GM23338 (cell line): ENCODE data around the gene TRIM34. TPM values are rescaled to one million over a fixed set of nuclear protein-coding genes. Genes with fewer than 3 reads are reported as not detected.
A peak's percentile ranks its signal among the peaks of the same experiment; 100 is the strongest.

Source experiments
- ATAC-seq: fragments of 200-7000 bp; cut with Tn5 transposase; 3 replicates; pipeline ENCODE4 v1.9.1; 2020
- DNase-seq: peaks from one replicate; pipeline ENCODE4 v3.0.0-alpha.2; 2015; ENCODE audit warnings: low spot score
- H2AFZ ChIP-seq: fragments of 200-600 bp; sonication (generic); 2 replicates; pipeline ENCODE4 v1.8.0; 2016; ENCODE audit warnings: antibody characterized with exemption, mild to moderate bottlenecking, moderate library complexity
- H3F3A ChIP-seq: fragments of 200-600 bp; sonication (generic); replicated peaks from 2 replicates; pipeline ENCODE4 v1.8.0; 2017; ENCODE audit warnings: antibody characterized with exemption, mixed run types, low read depth
- H3K27ac ChIP-seq: fragments of 200-600 bp; sonication (generic); 2 replicates; pipeline ENCODE4 v1.6.1; 2016; ENCODE audit warnings: low read depth
- H3K27me3 ChIP-seq: fragments of 200-600 bp; sonication (generic); 2 replicates; pipeline ENCODE4 v1.8.0; 2016; ENCODE audit warnings: mild to moderate bottlenecking, mixed run types, moderate library complexity; ENCODE audit not compliant: insufficient read depth
- H3K36me3 ChIP-seq: fragments of 200-600 bp; sonication (generic); 2 replicates; pipeline ENCODE4 v1.8.0; 2016; ENCODE audit warnings: mild to moderate bottlenecking; ENCODE audit not compliant: insufficient read depth
- H3K4me1 ChIP-seq: fragments of 200-600 bp; sonication (generic); 2 replicates; pipeline ENCODE4 v1.8.0; 2016; ENCODE audit warnings: mild to moderate bottlenecking, moderate library complexity; ENCODE audit not compliant: insufficient read depth
- H3K4me2 ChIP-seq: fragments of 200-600 bp; sonication (generic); 2 replicates; pipeline ENCODE4 v1.7.1; 2017; ENCODE audit warnings: mixed run types
- H3K4me3 ChIP-seq: fragments of 200-600 bp; sonication (generic); 2 replicates; pipeline ENCODE4 v1.6.1; 2016; ENCODE audit warnings: mixed run types
- H3K79me2 ChIP-seq: fragments of 200-600 bp; sonication (generic); replicated peaks from 2 replicates; pipeline ENCODE4 v1.8.0; 2017; ENCODE audit warnings: mild to moderate bottlenecking; ENCODE audit not compliant: insufficient read depth
- H3K9me2 ChIP-seq: fragments of 200-600 bp; sonication (generic); 2 replicates; pipeline ENCODE4 v1.8.0; 2017; ENCODE audit not compliant: insufficient read depth
- H4K20me1 ChIP-seq: fragments of 200-600 bp; sonication (generic); replicated peaks from 2 replicates; pipeline ENCODE4 v1.8.0; 2017; ENCODE audit warnings: mild to moderate bottlenecking; ENCODE audit not compliant: insufficient read depth
- H3K27ac Mint-ChIP-seq: 2 replicates; pipeline ENCODE4 v1.8.0; 2020; ENCODE audit warnings: inconsistent platforms, mild to moderate bottlenecking, moderate library complexity, mixed read lengths
- H3K27me3 Mint-ChIP-seq: 3 replicates; pipeline ENCODE4 v1.8.0; 2022; ENCODE audit warnings: low read depth, mild to moderate bottlenecking, moderate library complexity, mixed read lengths, inconsistent platforms; ENCODE audit not compliant: insufficient read depth, poor library complexity
- H3K36me3 Mint-ChIP-seq: 3 replicates; pipeline ENCODE4 v1.8.0; 2021; ENCODE audit warnings: low read depth, mild to moderate bottlenecking, inconsistent platforms, moderate library complexity, mixed read lengths
- H3K4me1 Mint-ChIP-seq: 3 replicates; pipeline ENCODE4 v1.8.0; 2020; ENCODE audit warnings: mild to moderate bottlenecking, inconsistent platforms, mixed read lengths
- H3K4me3 Mint-ChIP-seq: 3 replicates; pipeline ENCODE4 v1.8.0; 2021; ENCODE audit warnings: moderate library complexity, mild to moderate bottlenecking, inconsistent platforms, mixed read lengths
- H3K9me3 Mint-ChIP-seq: 3 replicates; pipeline ENCODE4 v1.8.0; 2020; ENCODE audit warnings: moderate library complexity, mild to moderate bottlenecking, inconsistent platforms, mixed read lengths
- CREB1 ChIP-seq: fragments of 250-450 bp; sonication (Bioruptor Pico); IDR thresholded peaks from 2 replicates; pipeline ENCODE4 v1.5.0; 2020; ENCODE audit warnings: low read depth, mild to moderate bottlenecking, moderate library complexity
- CTCF ChIP-seq, 2 experiments: fragments of 200-600 bp in 1 of 2; sonication (generic) in 1 of 2; conservative IDR thresholded peaks; 2 replicates each; pipeline versions ENCODE4 v1.5.1 to v1.6.1; 2016 to 2017; ENCODE audit warnings: antibody characterized with exemption in 2 of 2, low read depth in 2 of 2, mild to moderate bottlenecking in 2 of 2, moderate library complexity in 1 of 2
- ETS1 ChIP-seq: IDR thresholded peaks from 2 replicates; pipeline ENCODE4 v1.6.1; 2016; ENCODE audit warnings: antibody characterized with exemption
- EZH2 ChIP-seq: fragments of 200-600 bp; sonication (generic); IDR thresholded peaks from one replicate; pipeline ENCODE4 v1.8.0; 2017; ENCODE audit warnings: antibody characterized with exemption, mild to moderate bottlenecking, low read depth; ENCODE audit not compliant: unreplicated experiment
- EZH2phosphoT487 ChIP-seq: fragments of 200-600 bp; sonication (generic); IDR thresholded peaks from one replicate; pipeline ENCODE4 v1.8.1; 2018; ENCODE audit warnings: antibody characterized with exemption; ENCODE audit not compliant: unreplicated experiment
- JUNB ChIP-seq: IDR thresholded peaks from one replicate; pipeline ENCODE4 v1.6.1; 2016; ENCODE audit warnings: antibody characterized with exemption; ENCODE audit not compliant: unreplicated experiment
- NANOG ChIP-seq: IDR thresholded peaks from 2 replicates; pipeline ENCODE4 v1.6.1; 2016; ENCODE audit warnings: antibody characterized with exemption, borderline replicate concordance
- POLR2AphosphoS5 ChIP-seq: IDR thresholded peaks from 2 replicates; pipeline ENCODE4 v1.6.1; 2016; ENCODE audit warnings: antibody characterized with exemption, low read depth
- REST ChIP-seq: IDR thresholded peaks from one replicate; pipeline ENCODE4 v1.6.1; 2018; ENCODE audit warnings: antibody characterized with exemption; ENCODE audit not compliant: unreplicated experiment
- STAT1 ChIP-seq: IDR thresholded peaks from one replicate; pipeline ENCODE4 v1.6.1; 2016; ENCODE audit warnings: antibody characterized with exemption; ENCODE audit not compliant: unreplicated experiment
- ZNF114 ChIP-seq: fragments of 250-450 bp; sonication (Bioruptor Pico); IDR thresholded peaks from 2 replicates; pipeline ENCODE4 v1.5.0; 2020; ENCODE audit warnings: mild to moderate bottlenecking, moderate library complexity
- ZNF331 ChIP-seq: fragments of 250-450 bp; sonication (Bioruptor Pico); IDR thresholded peaks from 2 replicates; pipeline ENCODE4 v1.5.0; 2020; ENCODE audit warnings: low read depth, mild to moderate bottlenecking, moderate library complexity
- polyA plus RNA-seq: library from polyadenylated mRNA; unstranded; fragments of >200 nt; fragmentation: Nextera tagmentation; extraction: Ambion mirVana; gene quantifications from 2 replicates; pipeline ENCODE4 v1.2.1, GENCODE V29; 2016
- total RNA-seq: library from RNA; depleted of rRNA; stranded (reverse); fragments of >200 nt; shearing (Covaris generic); gene quantifications from 2 replicates; pipeline ENCODE4 v1.2.3, GENCODE V29; 2014

Gene TRIM34
- total and polyA plus RNA-seq, 2 experiments from 2014 or later: 1.9 to 2.6 TPM

GRCh38 chr11:5591613-5592012 lies 33.2 kb upstream of the TRIM34 start:
- no peak overlapping the region for H2AFZ ChIP-seq
- Mint-ChIP-seq H3K27me3 (peaks cover 7% of the 10 kb centered on the region), H3K4me1 (peaks cover 8% of the 10 kb centered on the region; the same call in 2 of the 3 replicates), H3K9me3 (peaks cover 5% of the 10 kb centered on the region), H3K27ac (peak overlapping the region; percentile 74), H3K36me3 (peaks cover 9% of the 10 kb centered on the region), H3K4me3 (no peak overlapping the region)
- H3K27ac ChIP-seq: no peak overlapping the region
- no peaks in the 10 kb centered on the region for H3F3A ChIP-seq
- no peak overlapping the region for H3K4me3 ChIP-seq
- no peak for ATAC-seq
- H3K36me3 ChIP-seq: no peaks in the 10 kb centered on the region
- no peak for TF ChIP-seq ZNF114
- no peak for TF ChIP-seq ETS1
- no peak for TF ChIP-seq CTCF (conservative IDR thresholded peaks at IDR 0.05; ENCODE audit: low read depth in 2 of 2)
- TF ChIP-seq JUNB: no peak
- no peak for TF ChIP-seq EZH2
- TF ChIP-seq POLR2AphosphoS5: no peak
- TF ChIP-seq EZH2phosphoT487: no peak
- TF ChIP-seq NANOG: no peak
- H3K9me2 ChIP-seq: peaks cover 3% of the 10 kb centered on the region; the same call in 1 of the 2 replicates
- peaks cover 2% of the 10 kb centered on the region for H3K79me2 ChIP-seq
- 0 out of 2 replicates have a peak, but pooled peaks cover 5% of the 10 kb centered on the region for H3K4me1 ChIP-seq
- H4K20me1 ChIP-seq: no peaks in the 10 kb centered on the region
- DNase-seq: no peak
- H3K27me3 ChIP-seq: no peaks in the 10 kb centered on the region
- no peak overlapping the region for H3K4me2 ChIP-seq

- H3F3A ChIP-seq: 0 out of 2 replicates have a peak, but pooled peaks cover 2% of the 10 kb centered on the region
- no peak overlapping the region for H3K4me2 ChIP-seq
- H3K36me3 ChIP-seq: no peaks in the 10 kb centered on the region
- peaks cover 3% of the 10 kb centered on the region; the same call in 1 of the 2 replicates for H3K9me2 ChIP-seq
- H3K27ac ChIP-seq: no peak overlapping the region
- peaks cover 12% of the 10 kb centered on the region for H3K79me2 ChIP-seq
- Mint-ChIP-seq H3K27ac (no peak overlapping the region), H3K9me3 (peaks cover 5% of the 10 kb centered on the region), H3K36me3 (peaks cover 9% of the 10 kb centered on the region), H3K4me1 (peaks cover 10% of the 10 kb centered on the region; the same call in 2 of the 3 replicates), H3K27me3 (peaks cover 8% of the 10 kb centered on the region), H3K4me3 (no peak overlapping the region)
- ATAC-seq (no peak), DNase-seq (no peak)
- H2AFZ ChIP-seq: no peak overlapping the region
- no peak overlapping the region for H3K4me3 ChIP-seq
- H3K4me1 ChIP-seq: peaks cover 11% of the 10 kb centered on the region
- no peaks in the 10 kb centered on the region for H3K27me3 ChIP-seq
- H4K20me1 ChIP-seq: no peaks in the 10 kb centered on the region
- TF ChIP-seq CREB1: no peak
- TF ChIP-seq ZNF331 (CRISPR knock-in tag): no peak
- TF ChIP-seq STAT1: no peak
- TF ChIP-seq REST: no peak
Observed at GRCh38 chr11:5592615-5593014, 32.2 kb upstream of the TRIM34 start.
